Limb (tissue), 2 donors: ENCODE data around the gene ZNF808.
"Not testable (repeated sequence)": the region's sequence is repeated elsewhere in the genome, so short reads cannot be mapped to it uniquely, and the experiment has no call there.

Source experiments
- DNase-seq, 2 donors: peaks; one replicate each; pipeline ENCODE4 v3.0.0-alpha.2; 2016; ENCODE audit errors: extremely low spot score in 2 of 2

Gene ZNF808

GRCh38 chr19:52535771-52536447 is 8.4 kb downstream of the ZNF808 start:
- DNase-seq = peak; percentile 77 to 88

GRCh38 chr19:52536448-52536800 is 9.0 kb downstream of the ZNF808 start:
- DNase-seq = no peak

DNA sequence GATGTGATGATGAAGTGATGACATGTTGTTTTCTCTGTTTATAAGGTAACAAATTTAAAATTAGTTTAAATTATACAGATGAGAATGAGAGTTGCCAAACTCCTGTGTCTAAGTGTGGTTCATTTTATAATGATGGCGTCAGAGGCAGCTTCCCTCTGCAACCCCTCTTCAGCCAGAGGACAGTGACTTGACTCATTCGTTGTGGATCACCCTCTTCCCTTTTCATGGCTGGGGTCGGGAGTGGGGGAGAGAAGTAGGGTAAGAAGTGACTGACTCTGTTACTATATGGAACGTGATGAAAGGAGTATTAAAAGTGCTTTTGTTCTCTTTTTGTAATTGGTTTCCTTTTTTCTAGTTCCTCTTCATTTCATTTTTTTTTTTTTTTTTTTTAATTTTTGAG is 11.3 kb downstream of the ZNF808 start:
- DNase-seq = not testable (repeated sequence)

DNA sequence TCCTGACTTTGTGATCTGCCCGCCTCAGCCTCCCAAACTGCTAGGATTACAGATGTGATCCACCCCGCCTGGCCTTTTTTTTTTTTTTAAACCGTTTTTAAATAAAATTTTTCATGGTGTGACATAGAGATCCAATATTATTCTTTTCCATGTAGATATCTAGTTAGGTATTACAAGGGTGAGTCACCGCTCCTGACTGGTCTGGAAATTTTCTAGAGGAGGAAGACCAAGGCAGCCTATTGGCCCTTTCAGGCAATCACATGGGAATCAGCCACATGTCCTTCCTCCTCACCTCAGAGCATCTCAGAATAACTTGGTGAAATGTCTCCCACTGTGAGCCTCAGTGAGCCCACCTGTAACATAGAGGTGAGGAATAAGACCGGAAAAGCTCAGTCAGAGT is 13.7 kb downstream of the ZNF808 start:
- not testable (repeated sequence) for DNase-seq

GRCh38 chr19:52541608-52542007 is 14.1 kb downstream of the ZNF808 start:
- no peak for DNase-seq

DNA sequence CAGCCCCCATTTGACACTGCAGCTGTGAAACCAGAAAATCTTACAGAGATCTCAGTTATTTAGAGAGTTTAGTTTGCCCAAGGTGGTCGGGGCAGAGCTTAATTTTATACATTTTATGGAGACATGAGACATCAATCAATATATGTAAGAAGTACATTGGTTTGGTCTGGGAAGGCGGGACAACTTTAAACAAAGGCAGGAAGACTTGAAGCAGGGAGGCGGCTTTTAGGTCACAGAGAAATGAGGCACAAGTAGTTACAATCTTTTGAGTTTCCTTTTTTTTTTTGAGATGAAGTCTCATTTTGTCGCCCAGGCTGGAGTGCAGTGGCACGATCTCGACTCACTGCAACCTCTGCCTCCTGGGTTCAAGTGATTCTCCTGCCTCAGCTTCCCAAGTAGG is 15.1 kb downstream of the ZNF808 start:
- not testable (repeated sequence) for DNase-seq

DNA sequence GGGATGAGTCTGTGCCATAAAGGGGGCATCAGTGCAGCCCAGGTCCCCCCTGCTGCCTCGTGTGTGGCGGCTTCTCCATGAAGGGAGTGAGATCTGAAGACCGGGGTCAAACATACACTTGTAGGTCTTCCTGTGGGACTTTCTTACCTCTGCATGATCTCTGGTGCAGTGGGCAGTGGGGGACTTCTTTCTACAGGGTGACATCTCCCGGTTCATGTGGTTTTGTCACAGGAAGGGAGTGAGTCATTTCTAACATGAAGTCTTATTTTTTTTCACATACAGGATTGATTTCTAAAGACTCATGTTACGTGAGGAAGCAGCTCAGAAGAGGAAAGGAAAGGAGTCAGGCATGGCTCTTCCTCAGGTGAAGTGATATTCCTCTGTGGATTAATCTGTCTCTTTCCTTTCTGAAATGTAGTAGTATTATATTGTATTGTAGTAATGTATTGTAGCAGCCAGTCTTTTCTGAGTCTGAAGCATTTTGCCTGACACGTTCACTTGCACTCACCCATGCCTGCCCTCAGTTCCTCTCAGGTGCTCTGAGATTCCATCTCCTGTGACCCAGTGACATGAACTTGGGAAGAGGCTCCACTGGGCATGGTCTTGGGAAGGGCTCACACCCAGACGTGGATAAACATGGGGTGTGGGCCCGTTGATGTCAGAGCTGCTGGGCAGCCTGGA is 15.7 kb downstream of the ZNF808 start:
- no peak for DNase-seq

DNA sequence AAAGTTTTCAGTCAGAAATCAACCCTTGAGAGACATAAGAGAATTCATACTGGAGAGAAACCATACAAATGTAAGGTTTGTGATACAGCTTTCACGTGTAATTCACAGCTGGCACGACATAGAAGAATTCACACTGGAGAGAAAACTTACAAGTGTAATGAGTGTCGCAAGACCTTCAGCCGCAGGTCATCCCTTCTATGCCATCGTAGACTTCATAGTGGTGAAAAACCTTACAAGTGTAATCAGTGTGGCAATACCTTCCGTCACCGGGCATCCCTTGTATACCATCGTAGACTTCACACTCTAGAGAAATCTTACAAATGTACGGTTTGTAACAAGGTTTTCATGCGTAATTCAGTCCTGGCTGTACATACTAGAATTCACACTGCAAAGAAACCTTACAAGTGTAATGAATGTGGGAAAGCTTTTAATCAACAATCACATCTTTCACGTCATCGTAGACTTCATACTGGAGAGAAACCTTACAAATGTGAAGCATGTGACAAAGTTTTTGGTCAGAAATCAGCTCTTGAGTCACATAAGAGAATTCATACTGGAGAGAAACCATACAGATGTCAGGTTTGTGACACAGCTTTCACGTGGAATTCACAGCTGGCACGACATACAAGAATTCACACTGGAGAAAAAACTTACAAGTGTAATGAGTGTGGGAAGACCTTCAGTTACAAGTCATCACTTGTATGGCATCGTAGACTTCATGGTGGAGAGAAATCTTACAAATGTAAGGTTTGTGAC is 26.9 kb downstream of the ZNF808 start:
- no peak for DNase-seq

DNA sequence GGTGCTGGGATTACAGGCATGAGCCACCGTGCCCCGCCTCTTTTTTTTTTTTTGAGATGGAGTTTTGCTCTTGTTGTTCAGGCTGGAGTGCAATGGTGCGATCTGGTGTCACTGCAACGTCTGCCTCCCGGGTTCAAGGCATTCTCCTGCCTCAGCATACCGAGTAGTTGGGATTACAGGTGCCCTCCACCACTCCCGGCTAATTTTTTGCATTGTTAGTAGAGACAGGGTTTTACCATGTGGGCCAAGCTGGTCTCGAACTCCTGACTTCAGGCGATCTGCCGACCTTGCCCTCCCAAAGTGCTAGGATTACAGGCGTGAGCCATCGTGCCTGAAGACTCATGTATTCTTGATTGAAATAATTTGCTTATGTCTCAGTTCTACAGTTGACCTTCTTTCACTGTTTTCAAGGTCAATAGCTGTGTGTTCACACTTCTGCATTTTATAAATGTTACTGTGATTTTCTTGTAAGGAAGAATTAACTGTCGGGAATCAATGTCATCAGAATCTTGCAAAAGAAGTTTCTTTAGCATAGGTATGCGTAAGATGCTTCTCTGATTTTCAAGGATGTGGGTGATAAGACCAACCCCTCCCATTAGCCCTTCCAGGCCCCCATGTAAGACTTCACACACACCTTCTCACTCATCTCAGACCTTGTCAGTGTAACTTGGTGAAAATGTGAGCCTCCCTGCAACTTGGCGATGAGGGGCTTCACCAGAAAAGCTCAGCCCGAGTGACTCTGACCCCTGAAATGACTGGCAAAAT is 29.9 kb downstream of the ZNF808 start:
- DNase-seq = no peak

- not testable (repeated sequence) for DNase-seq
These were observed 31.4 kb downstream of the ZNF808 start for GRCh38 chr19:52558732-52559445.

GRCh38 chr19:52561611-52562010 is 34.1 kb downstream of the ZNF808 start:
- not testable (repeated sequence) for DNase-seq

- no peak for DNase-seq
These were observed 38.7 kb downstream of the ZNF808 start for GRCh38 chr19:52566121-52566520.

DNA sequence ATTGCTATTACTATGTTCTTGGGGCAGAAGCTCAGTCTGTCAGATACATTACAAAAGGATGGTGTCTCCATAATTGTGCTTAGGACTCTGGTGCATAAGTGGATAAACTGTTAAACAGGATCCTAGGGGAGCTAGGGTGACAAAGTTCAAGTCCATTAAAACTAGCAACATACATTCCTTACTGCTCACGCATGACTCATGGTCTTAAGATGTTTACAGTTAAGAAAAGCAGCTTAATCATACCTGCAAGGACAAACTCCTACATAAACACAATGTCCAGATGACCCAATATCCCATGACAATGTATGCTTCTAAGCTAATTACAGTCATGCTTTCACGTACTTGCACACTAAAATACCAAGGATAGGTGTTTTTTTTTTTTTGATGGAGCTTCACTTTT is 39.1 kb downstream of the ZNF808 start:
- no peak for DNase-seq

DNA sequence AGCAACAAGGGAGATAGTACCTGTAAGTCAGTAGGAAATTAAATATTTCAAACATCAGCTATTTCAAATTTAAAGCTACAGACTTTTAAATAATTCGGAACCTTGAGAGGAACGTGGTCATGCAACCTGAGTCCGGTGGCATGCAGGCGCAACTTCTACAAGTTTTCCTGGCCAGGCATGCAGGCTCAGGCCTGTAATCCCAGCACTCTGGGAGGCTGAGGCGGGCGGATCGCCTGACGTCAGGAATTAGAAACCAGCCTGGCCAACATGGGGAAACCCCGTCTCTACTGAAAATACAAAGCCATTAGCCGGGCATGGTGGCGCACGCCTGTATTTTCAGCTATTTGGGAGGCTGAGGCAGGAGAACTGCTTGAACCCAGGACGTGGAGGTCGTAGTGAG is 40.5 kb downstream of the ZNF808 start:
- no peak for DNase-seq

- peak; percentile 34 to 73 for DNase-seq
These were observed 42.2 kb downstream of the ZNF808 start for GRCh38 chr19:52569638-52569999.

GRCh38 chr19:52570000-52570861 is 42.8 kb downstream of the ZNF808 start, which contains the start of gene ZNF701:
Gene ZNF701, plus strand, starts transcription at chr19:52570287. Its CDS starts 3,861 bp downstream, at chr19:52574148.
- DNase-seq = peak; percentile 87 to 98

DNA sequence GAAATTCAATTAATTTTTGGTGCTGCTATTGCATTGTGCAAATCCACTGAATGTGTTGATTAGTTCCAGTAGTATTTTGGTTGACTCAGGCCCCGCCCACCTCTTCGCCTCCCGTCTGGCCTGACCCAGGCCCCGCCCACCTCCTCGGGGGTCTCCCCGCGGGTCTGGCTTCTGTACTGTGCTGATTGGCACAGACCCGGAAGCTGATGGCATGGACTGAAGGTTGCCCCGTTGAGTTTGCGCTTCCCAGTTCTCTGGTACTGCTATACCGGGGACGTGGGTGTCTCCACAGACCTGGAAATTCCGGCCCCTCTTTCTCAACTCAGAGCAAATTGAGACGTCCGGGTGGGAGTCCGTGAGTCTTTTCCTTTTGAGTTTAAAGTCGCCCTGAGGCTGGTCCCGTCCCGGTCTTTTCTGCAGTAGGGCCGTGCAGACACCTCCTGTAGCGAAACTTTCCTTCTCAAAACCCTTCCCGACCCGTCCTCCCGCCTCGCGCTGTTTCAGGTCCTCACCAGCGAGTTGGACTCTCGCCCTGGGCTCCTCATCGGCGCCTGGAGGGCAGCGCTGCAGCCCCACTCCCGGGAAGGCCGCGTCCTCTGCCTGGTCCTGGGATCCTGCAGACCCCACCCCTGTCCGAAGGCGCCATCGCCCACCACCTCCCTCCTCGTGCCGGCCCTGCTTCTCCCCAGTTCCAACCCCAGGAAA is 57.4 kb downstream of the ZNF808 start:
- peak in 1 of 2 donors; percentile 71 for DNase-seq

DNA sequence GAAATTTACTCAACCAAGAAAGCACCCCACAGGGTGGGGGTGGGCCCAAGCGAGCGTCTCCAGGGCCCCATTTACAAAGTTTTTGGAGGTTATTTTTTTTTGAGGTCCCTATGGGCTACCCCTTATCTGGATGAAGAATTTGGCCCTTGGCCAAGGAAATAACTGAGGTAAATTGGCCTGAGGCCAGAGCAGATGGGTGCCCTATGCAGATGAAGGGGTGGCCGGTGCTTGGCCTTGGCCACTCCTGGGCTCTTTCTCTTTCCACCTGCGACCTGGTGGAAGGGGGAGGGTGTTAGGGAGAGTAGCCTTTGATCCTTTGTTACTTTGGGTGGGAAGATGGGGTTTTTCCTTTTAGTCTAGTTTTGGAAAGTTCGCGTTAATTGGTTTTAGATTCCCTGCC is 58.1 kb downstream of the ZNF808 start:
- no peak for DNase-seq

GRCh38 chr19:52590728-52591127 is 63.3 kb downstream of the ZNF808 start:
- no peak for DNase-seq
